ENCODE data around the gene UFSP1.
"Not testable (repeated sequence)": the region's sequence is repeated elsewhere in the genome, so short reads cannot be mapped to it uniquely, and the experiment has no call there.

UFSP1 gene

DNA sequence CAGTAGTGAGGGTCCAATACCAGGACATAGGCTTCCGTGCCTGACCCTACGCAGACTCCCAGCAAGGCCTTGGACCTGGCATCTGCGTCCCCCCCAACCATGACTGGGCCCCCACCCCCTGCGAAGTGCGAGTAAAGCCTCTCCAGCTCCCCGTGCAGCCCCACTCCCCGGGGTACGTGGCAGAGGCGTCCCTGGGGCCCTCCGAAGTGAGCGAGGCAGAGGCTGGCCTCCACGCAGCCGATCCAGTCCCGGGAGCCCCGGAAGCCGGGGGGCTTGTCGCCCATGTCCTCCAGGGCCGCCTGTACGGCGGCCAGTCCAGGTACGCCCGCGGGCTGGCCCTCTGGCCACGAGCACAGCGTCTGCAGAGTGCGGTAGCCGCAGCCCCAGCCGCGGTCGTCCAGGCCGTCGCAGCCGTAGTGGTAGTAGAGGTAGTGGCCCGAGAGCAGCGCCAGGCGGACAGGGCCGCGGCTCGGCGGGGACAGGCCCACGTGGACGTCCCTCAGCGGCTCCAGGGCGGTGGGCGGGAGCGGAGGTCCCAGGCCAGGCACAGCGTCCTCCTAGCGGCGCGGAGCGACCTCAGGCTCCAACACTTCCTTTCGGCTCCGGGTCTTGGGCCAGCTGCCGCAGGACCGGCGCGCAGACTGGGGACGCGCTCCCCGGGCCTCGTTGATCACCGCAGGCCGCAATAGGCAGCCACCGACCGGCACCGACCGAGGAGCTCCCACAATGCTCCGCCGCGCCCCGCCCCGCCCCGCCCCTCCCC, at the start of gene UFSP1:
Gene UFSP1, minus strand, starts transcription at position 728 of the 763 bp plus-strand sequence. Its CDS starts 444 bp downstream, at position 284.
- DNase-seq (ENCODE audit: low read depth) = no peak

DNA sequence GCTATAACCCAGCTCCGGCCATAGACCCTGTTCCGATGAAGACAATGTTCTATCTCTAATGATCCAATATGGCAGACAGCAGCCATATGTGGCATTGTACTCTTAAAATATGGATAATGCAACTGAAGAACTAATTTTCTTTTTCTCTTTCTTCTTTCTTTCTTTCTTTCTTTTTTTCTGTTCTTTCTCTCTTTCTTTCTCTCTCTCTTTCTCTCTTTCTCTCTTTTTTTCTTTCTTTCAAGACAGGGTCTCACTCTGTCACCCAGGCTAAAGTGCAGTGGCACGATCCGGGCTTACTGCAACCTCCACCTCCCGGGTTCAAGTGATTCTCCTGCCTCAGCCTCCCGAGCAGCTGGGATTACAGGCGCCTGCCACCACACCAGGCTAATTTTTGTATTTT, 46.7 kb upstream of the UFSP1 start:
- DNase-seq (ENCODE audit: low read depth) = not testable (repeated sequence)

- not testable (repeated sequence) for DNase-seq (ENCODE audit: low read depth)
Observed at GRCh38 chr7:100935381-100935780, 45.9 kb upstream of the UFSP1 start.

DNA sequence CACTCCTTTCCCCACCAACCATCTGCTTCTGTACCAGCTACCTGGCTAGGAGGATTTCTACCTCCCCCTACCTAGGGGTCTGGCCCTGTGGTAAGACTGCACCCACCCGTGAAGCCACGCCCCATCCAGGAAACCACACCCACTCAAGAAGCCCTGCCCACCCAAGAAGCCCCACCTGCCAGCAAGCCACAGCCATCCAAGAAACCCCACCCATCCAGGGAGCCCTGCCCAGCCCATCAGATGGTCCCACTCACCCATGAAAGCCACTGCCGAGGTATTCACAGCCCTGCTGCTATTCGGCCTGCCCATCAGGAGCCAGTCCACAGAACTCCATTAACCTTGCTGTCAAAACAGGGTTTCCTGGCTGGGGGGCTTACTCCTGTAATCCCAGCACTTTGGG, 44.2 kb upstream of the UFSP1 start:
- DNase-seq (ENCODE audit: low read depth) = no peak

DNA sequence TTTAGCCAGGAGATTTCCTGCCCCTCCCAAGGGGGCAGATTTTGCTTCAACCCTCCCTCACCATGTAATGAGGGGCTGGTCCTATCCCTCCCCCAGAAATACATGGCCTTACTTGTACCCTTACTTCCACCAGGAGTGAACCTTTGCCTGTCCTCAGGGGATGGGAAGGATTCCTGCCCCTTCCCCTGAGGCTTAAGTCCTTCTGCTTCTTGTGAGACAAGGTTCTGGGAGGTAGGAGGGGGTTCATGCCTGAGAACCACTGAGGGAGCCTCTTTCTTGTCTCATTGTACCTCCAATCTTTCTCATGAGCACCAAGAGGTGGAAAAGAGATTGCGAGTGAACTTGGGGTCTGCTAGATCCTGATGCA, 40.3 kb upstream of the UFSP1 start:
- DNase-seq (ENCODE audit: low read depth) = no peak

GRCh38 chr7:100923616-100924015, 34.1 kb upstream of the UFSP1 start:
- DNase-seq (ENCODE audit: low read depth) = not testable (repeated sequence)

- DNase-seq (ENCODE audit: low read depth) = no peak
Observed at GRCh38 chr7:100921039-100921438, 31.5 kb upstream of the UFSP1 start.

GRCh38 chr7:100919779-100920437, 30.4 kb upstream of the UFSP1 start:
- not testable (repeated sequence) for DNase-seq (ENCODE audit: low read depth)

- DNase-seq (ENCODE audit: low read depth) = not testable (repeated sequence)
Observed at GRCh38 chr7:100919335-100919734, 29.8 kb upstream of the UFSP1 start.

GRCh38 chr7:100914879-100915447, 25.4 kb upstream of the UFSP1 start:
- no peak for DNase-seq (ENCODE audit: low read depth)

DNA sequence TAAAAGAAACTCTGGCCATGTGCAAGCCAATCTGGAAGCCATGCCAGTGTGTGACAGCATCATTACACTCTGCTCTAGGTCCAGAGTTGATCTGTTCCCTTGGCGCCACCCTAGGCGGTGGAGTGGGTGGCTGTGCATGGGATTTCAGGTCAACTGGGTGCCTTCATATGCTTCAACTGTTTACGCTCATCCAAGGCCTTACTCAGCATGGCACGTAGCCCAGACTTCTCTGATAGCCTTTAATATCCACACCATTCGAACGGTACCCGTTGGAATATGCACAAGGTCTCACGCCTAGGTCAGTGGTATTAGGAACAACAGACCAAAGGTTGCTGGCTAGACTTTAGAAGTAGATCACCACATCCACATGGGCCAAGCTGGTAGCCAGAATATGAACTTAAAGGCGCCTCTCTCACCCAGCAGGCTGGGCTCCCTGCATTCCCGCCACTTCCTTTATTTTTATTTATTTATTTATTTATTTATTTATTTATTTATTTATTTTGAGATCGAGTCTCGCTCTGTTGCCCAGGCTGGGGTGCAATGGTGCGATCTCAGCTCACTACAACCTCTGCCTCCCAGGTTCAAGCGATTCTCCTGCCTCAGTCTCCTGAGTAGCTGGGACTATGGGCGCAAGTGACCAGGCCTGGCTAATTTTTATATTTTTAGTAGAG, 24.8 kb upstream of the UFSP1 start:
- no peak for DNase-seq (ENCODE audit: low read depth)

- DNase-seq (ENCODE audit: low read depth) = no peak
Observed at GRCh38 chr7:100911484-100911883, 22.0 kb upstream of the UFSP1 start.

DNA sequence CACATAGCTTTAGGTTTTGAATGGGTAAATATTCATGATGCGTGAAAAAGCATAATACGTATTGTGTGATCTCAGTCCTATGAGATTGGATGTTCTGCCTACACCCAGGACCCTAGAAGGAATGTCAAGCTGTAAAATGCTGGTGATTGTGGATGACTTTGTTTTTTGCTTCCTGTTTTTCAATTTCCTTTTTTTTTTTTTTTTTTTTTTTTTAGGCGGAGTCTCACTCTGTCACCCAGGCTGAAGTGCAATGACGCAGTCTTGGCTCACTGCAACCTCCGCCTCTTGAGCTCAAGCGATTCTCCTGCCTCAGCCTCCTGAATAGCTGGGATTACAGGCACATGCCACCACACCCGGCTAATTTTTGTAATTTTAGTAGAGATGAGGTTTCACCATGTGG, 20.9 kb upstream of the UFSP1 start:
- DNase-seq (ENCODE audit: low read depth) = not testable (repeated sequence)

DNA sequence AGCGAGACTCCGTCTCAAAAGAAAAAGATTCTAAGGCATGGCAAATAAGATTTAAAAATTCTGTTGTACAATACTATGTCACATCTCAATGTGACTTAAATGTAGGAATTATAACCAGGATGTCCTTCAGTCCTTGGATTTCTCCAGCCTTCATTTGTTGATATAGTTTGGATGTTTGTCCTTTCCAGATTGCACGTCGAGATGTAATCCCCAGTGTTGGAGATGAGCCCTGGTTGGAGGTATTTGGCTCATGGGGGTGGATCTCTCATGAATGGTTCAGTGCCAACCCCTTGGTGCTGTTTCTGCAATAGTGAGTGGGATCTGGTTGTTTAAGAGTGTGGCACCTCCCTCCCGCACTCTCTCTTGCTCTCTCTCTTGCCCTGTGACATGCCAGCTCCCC, 19.0 kb upstream of the UFSP1 start:
- DNase-seq (ENCODE audit: low read depth) = no peak

- DNase-seq (ENCODE audit: low read depth) = no peak
Observed at GRCh38 chr7:100902638-100903037, 13.1 kb upstream of the UFSP1 start.

DNA sequence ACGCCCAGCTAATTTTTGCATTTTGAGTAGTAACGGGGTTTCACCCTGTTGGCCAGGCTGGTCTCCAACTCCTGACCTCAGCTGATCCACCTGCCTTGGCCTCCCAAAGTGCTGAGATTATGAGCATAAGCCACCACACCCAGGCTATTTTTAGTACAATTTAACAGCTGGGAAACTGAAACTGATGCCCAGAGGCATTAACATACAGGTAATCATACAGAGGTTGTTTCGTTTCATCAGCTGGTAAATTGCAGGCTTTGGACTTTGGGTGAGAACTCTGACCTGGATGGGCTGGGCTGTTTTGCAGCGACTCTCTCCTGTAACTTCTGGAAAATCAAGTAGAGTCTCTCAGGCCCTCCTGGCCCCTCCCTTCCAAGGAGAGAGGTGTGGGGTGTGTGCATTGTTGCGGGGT, 12.4 kb upstream of the UFSP1 start:
- DNase-seq (ENCODE audit: low read depth) = no peak

DNA sequence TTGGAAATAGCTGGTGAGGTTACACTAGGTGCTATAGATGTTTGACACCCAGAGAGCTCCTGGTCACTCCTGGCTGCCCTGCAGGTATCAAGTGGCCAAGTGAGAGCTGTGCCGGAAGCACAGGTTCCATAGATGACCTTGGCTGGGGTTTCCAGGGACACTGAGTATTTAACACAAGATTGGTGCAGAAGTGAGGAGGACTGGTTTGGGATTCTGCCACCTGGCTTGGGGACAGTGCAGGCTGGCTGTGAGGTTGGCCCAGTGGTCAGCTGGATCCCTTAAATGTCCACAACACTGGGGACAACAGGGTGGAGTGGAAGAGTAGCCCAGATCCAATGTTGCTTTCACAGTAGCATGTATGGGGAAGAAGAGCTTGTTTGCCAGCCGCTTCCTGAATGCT, 11.5 kb upstream of the UFSP1 start:
- no peak for DNase-seq (ENCODE audit: low read depth)

DNA sequence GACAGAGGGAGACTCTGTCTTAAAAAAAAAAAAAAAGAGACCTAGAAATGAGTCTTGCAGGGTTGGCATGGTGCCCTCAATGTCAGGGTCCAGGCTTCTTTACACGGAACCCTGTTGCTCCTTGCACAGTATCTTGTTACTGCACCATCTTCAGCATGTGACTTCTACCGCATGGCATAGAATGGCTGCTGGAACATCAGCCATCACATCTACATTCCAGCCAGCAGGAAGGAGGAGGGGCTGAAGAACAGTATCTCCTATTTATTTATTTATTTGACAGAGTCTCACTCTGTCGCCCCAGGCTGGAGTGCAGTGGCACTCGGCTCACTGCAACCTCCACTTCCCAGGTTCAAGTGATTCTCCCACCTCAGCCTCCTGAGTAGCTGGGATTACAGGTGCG, 9.9 kb upstream of the UFSP1 start:
- DNase-seq (ENCODE audit: low read depth) = no peak

DNA sequence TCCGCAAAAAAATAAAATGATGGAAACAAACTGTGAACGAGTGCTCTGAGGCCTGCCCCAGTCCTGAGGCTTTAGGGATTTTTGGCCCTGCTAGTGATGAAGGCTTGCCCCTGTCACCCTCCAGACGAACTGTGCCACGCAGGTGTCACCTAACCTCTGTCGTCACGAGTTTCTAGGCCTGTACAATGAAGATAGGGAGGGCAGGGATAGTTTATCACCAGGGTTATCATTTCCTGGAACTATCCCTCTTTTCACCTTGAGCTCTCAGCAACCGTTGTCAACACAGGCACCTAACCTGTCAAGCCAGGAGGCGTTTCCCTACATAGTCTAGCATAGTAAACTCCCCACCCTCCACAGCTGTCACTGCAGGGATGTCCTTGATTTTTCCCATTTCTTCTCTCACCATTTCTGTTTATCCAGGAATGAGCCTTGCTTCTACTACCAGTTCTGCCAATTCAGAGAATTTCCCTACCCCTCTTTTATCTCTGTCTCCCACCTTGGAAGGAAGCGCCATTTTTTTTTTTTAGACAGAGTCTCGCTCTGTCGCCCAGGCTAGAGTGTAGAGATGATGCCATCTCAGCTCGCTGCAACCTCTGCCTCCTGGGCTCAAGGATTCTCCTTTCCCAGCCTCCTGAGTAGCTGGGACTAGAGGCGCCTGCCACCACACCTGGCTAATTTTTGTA, 8.4 kb upstream of the UFSP1 start:
- no peak for DNase-seq (ENCODE audit: low read depth)

DNA sequence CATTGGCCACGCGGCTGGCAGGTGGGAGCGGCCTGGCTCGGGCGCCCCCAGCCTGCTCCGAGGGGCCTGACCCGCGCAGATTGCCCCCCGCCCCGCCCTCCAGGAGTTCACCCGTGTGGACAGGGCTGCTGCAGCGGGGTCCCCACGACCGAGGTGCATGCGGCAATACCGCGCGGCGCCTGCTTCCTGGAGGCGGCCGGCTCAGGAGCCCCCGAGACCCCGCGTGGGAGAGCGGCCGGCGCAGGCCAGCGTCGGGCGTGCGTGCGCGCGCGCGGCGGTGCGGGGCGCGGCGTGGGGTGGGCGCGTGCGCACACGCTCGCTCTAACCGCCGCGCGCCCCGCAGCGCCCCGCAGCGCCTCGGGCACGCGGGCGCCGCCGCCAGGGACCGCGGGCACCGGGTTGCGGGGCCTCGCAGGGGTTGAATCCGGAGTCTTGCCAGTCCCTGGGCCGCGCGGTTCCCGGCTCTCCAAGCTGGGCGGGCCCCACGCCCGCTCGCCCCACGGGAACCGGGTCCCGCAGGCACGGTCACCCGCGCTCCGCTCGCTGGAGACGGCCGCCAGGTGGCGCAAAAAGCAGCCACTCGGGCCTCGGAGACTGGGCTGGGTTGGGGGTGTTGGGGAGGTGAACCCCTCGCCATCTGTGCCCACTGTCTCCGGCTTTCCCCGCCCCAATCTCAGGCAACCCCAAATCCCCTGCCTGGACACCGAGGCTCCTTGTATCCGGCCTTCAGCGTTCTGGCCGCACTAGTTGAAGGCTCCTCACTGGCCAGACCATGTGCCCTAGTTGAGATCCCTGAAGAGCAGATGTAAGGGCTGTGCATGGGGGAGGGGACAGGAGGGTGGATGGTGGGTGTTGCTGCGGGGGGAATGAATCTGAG, 7.5 kb upstream of the UFSP1 start:
- no peak for DNase-seq (ENCODE audit: low read depth)
